HAP-1 (cell line): ENCODE measurements around the gene SH3D21.

Experiments used
- DNase-seq, 2 experiments: peaks; one replicate each; pipeline ENCODE4 v3.0.0-alpha.2; 2016 to 2020; ENCODE audit warnings: low spot score in 2 of 2
- H3K27me3 ChIP-seq: fragments of 250-450 bp; sonication (Bioruptor Pico); 2 replicates; pipeline ENCODE4 v1.5.1; 2020; ENCODE audit warnings: low read depth, mild to moderate bottlenecking, moderate library complexity
- H3K36me3 ChIP-seq: fragments of 250-450 bp; sonication (Bioruptor Pico); replicated peaks from 2 replicates; pipeline ENCODE4 v1.5.1; 2020; ENCODE audit warnings: mild to moderate bottlenecking
- H3K4me1 ChIP-seq: fragments of 250-450 bp; sonication (Bioruptor Pico); 2 replicates; pipeline ENCODE4 v1.5.1; 2020; ENCODE audit warnings: mild to moderate bottlenecking
- H3K4me3 ChIP-seq: fragments of 250-450 bp; sonication (Bioruptor Pico); 2 replicates; pipeline ENCODE4 v1.5.1; 2020; ENCODE audit warnings: mild to moderate bottlenecking, moderate library complexity
- H3K9me3 ChIP-seq: fragments of 250-450 bp; sonication (Bioruptor Pico); 2 replicates; pipeline ENCODE4 v1.5.1; 2020; ENCODE audit warnings: mild to moderate bottlenecking, moderate library complexity
- in situ Hi-C: fragments of 300-500 bp; cut with MboI; formaldehyde crosslinking; loops from 3 replicates; pipeline ENCODE4 v1.14.3; 2020; ENCODE audit warnings: low sequenced_read_pairs, inconsistent platforms, mixed read lengths

SH3D21 gene

DNA sequence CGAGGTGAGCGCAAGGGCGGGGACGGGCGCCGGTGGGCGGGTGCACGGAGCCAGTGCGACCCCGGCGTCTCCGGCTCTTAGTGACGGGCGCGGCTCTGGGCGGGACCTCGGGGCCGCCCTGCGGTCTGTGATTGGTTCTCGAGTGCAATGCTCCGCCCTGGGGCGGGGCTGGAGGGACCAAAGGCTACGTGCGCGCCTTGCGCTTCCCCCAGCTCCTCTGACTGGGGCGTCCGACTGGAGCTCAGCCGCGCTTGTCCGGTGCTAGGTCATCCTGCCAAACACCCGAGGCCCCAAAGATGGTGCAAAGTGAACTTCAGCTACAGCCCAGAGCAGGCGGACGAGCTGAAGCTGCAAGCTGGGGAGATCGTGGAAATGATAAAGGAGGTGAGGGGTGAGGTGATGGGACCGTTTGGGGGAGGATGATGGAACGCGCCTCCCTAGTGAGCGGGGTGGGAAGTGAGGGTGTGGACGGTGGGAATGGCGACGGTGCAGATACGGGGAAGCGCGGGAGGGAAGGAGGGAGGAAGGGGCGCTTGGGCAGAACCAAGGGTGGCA is 811 bp downstream of the SH3D21 start:
- H3K27me3 ChIP-seq: no peaks in the 10 kb centered on the region
- peaks cover 21% of the 10 kb centered on the region for H3K36me3 ChIP-seq
- in situ Hi-C loops: no loop called here
- peak; percentile 91 to 97 for DNase-seq
- H3K4me1 ChIP-seq: peaks cover 10% of the 10 kb centered on the region; the same call in 1 of the 2 replicates
- H3K4me3 ChIP-seq: peak overlapping the region; percentile 51
- H3K9me3 ChIP-seq: no peaks in the 10 kb centered on the region

DNA sequence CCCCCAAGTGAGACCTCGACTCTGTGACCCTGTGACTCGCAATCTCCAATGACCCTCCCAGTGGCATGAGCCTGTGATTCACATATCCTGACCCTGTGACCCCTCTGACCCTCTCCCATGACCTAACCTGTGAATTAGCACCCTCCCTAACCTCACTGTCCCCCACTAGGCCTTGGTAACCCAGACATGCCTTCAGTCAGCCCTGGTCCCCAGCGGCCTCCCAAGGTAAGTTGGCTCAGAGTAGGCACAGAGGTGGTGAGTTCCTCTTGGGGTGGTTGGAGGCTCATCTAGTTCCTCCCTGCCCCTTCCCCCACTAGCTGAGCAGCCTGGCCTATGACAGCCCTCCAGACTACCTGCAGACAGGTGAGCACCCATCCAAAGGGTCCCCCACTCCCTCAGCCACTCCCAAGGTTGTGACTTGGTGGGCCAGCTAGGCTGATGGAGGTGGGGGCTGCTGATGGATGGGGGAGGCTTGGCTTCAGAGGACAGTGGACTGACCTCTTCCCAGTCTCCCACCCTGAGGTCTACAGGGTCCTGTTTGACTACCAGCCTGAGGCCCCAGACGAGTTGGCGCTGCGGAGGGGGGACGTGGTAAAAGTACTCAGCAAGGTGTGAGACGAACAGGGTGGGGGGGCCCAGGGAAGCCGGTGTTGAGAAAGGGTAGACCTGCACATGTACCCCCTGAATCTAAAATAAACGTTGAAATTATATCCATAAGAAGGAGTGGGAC is 1.6 kb downstream of the SH3D21 start:
- no peak for DNase-seq
- H3K36me3 ChIP-seq: peaks cover 13% of the 10 kb centered on the region
- no peaks in the 10 kb centered on the region for H3K27me3 ChIP-seq
- peak overlapping the region; percentile 51 for H3K4me3 ChIP-seq
- in situ Hi-C loops: no loop called here
- peaks cover 10% of the 10 kb centered on the region; the same call in 1 of the 2 replicates for H3K4me1 ChIP-seq
- H3K9me3 ChIP-seq: no peaks in the 10 kb centered on the region

DNA sequence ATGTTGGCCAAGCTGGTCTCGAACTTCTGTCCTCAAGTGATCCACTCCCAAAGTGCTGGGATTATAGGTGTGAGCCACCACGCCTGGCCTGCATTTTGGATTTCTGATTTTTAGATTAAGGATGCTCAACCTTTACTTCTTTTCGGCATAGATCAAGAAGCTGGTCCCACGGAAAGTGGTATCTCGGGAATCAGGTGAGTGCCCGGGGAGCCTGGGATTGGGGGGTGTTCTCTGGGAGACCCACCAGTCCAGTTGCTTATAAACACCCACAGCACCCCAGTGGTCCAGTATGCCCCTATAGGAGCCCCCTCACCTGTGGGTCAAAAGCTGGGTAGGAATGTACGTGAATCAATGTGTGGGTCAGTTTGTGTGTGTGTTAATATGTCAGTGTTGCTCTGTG is 3.2 kb downstream of the SH3D21 start:
- Histone ChIP-seq H3K4me1 (peaks cover 10% of the 10 kb centered on the region; the same call in 1 of the 2 replicates), H3K9me3 (no peaks in the 10 kb centered on the region), H3K27me3 (no peaks in the 10 kb centered on the region), H3K36me3 (peaks cover 2% of the 10 kb centered on the region; the same call in 1 of the 2 replicates), H3K4me3 (no peak overlapping the region)
- DNase-seq: no peak
- in situ Hi-C loops: no loop called here

DNA sequence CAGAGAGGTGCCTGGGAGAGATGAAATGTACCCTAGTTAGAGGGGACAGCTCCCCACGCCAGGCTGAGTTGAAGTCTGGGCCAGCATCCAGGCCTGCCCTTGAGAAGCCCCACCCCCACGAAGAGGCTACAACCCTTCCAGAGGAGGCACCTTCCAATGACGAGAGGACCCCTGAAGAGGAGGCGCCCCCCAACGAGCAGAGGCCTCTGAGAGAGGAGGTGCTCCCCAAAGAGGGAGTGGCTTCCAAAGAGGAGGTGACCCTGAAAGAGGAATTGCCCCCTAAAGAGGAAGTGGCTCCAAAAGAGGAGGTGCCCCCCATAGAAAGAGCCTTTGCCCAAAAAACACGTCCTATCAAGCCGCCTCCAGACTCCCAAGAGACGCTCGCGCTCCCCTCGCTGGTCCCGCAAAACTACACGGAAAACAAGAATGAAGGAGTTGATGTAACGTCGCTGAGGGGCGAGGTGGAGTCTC is 14.2 kb downstream of the SH3D21 start:
- no peak for DNase-seq
- in situ Hi-C loops: no loop called here
- Histone ChIP-seq H3K4me1 (peaks cover 4% of the 10 kb centered on the region; the same call in 1 of the 2 replicates), H3K36me3 (no peaks in the 10 kb centered on the region; the same call in 1 of the 2 replicates), H3K27me3 (no peaks in the 10 kb centered on the region), H3K9me3 (no peaks in the 10 kb centered on the region), H3K4me3 (no peak overlapping the region)

DNA sequence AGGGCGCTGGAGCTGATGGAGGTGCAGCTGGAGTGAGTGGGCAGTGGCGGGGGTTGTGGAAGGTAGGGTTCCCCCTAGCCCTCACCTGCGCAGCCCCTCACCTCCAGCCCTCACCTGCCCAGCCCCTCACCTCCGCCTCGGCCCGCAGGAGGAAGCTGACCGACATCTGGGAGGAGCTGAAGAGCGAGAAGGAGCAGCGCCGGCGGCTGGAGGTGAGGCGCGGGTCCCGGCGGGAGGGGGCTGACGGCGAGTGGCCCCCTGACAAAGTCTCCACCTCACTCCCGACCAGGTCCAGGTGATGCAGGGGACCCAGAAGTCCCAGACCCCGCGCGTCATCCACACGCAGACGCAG is 14.6 kb downstream of the SH3D21 start:
- in situ Hi-C loops: no loop called here

DNA sequence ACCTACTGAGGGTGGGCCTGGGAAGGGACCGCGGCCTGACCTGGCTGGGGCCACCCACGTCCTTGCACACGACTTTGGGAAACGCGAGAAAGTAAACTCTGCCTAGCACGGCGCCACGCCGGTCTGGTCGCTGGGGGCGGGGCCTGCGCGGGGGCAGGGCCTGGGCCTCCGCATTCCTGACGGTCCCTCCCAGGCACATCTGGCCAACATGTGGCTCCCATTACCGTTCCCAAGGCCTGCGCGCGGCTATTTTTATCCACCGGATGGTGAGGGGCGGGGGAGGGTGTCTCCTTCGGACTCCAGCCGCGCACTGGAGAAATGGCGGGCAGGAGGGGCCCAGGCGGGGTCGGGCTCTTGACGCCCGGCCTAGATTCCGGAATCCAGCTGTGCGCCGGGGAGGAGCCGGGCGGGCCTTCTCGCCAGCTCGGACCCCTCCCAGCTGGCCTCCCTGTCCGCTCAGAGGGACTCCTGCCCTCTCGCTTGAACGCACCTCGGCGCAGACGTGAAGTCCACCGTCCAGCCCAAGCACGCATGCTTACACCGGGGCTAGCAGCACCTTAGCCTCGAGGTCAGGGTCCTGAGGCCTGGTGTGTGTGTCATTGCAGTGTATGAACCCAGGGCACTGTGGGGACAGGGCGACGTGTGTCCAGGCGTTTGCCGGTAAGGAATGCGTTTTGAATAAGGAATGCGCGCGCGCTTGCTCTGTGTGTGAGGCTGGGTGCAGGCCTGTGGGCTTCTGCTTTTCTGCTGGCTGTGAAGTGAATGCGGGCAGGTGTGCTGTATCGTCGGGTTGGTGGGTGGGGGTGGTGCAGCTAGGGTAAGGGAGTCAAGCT is 15.2 kb downstream of the SH3D21 start:
- H3K9me3 ChIP-seq: no peaks in the 10 kb centered on the region
- H3K27me3 ChIP-seq: no peaks in the 10 kb centered on the region
- peaks cover 4% of the 10 kb centered on the region; the same call in 1 of the 2 replicates for H3K4me1 ChIP-seq
- DNase-seq: no peak
- in situ Hi-C loops: no loop called here
- H3K4me3 ChIP-seq: no peak overlapping the region
- H3K36me3 ChIP-seq: no peaks in the 10 kb centered on the region; the same call in 1 of the 2 replicates

More for the DNA sequence above, 14.6 kb downstream of the SH3D21 start:
- no peaks in the 10 kb centered on the region; the same call in 1 of the 2 replicates for H3K36me3 ChIP-seq
- no peak for DNase-seq
- H3K4me3 ChIP-seq: no peak overlapping the region
- no peaks in the 10 kb centered on the region for H3K9me3 ChIP-seq
- peaks cover 4% of the 10 kb centered on the region; the same call in 1 of the 2 replicates for H3K4me1 ChIP-seq
- H3K27me3 ChIP-seq: no peaks in the 10 kb centered on the region

DNA sequence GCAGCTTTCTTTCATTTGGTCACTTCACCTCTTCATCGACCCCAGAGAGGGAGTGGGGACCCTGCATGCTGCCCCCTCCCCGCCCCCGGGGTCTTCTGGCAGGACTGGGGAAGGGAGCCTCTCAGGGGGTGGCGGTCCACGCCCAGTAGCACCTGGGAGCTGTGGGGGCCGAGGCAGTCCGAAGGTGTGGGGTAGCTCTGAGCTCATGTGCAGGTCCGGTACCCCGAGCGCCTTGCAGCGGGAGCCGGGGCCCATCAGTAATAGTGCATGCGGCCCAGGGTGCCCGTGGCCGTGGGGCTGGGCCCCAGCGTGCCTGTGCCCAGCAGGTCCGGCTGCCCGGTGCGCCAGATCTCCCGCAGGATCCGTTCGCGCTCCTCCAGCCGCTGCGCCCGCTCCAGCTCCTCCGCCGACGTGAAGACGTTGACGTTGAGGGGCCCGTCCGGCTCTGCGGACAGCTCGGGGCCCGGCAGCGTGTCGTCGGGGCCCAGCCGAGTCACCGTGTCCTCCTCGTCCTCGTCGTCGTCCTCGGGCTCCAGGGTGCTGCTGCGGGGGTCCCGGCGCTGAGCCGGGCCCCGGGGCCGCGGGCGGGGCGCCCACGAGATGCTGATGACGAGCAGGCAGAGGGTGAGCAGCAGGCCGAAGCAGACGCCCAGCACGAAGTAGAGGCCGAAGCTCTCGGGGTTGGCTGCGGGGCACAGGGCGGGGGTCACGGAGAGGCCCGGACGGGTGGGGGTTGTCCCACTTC is 16.0 kb downstream of the SH3D21 start:
- H3K4me3 ChIP-seq: no peak overlapping the region
- no peak for DNase-seq
- peaks cover 4% of the 10 kb centered on the region; the same call in 1 of the 2 replicates for H3K4me1 ChIP-seq
- no peaks in the 10 kb centered on the region for H3K27me3 ChIP-seq
- no peaks in the 10 kb centered on the region for H3K9me3 ChIP-seq
- no peaks in the 10 kb centered on the region; the same call in 1 of the 2 replicates for H3K36me3 ChIP-seq
- in situ Hi-C loops: no loop called here

DNA sequence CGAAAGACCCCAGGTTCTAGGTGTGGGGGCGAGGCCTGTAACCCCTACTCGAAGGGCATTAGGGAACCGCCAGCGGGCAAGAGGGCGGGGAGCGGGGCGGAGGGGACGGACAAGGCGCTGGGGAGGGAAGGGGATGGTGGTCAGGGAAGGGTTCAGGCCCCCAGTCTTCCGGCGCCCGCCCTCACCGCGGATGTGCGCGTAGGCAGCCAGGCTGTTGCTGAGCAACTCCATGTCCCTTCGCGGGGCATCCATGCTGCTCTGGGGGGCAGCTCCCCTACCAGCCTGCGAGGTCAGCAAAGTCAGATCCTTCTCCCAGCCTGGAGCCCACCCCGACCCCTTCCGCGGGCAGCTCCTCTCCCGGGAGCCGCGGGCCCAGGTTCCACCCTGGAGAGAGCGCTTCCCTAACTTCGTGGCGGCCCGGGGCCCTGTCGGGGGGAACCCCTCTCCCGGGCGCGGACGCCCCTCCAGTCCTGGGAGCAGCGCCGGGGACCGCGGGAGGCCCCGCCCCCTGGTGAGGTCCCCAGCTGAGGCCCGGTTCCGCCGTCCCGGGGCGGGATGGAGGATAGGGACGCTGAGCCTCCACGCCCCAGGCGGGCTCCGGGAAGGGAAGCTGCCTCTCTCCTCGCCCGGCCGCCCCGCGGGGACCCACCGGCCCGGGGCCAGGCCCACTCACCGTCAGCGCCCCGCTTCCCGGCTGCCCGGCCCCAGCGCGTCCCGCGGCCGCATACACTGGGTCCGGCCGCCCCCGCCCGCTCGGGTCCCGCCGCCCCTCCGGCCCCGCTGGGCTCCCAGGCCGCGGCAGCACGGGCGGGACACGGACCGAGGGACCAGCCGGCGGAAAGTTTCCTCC is 16.8 kb downstream of the SH3D21 start:
- Histone ChIP-seq H3K4me3 (peak overlapping the region; percentile 47), H3K27me3 (no peaks in the 10 kb centered on the region), H3K9me3 (no peaks in the 10 kb centered on the region), H3K4me1 (peaks cover 4% of the 10 kb centered on the region; the same call in 1 of the 2 replicates), H3K36me3 (no peaks in the 10 kb centered on the region; the same call in 1 of the 2 replicates)
- in situ Hi-C loops: no loop called here
- DNase-seq: peak in 1 of 2 experiments; percentile 48

DNA sequence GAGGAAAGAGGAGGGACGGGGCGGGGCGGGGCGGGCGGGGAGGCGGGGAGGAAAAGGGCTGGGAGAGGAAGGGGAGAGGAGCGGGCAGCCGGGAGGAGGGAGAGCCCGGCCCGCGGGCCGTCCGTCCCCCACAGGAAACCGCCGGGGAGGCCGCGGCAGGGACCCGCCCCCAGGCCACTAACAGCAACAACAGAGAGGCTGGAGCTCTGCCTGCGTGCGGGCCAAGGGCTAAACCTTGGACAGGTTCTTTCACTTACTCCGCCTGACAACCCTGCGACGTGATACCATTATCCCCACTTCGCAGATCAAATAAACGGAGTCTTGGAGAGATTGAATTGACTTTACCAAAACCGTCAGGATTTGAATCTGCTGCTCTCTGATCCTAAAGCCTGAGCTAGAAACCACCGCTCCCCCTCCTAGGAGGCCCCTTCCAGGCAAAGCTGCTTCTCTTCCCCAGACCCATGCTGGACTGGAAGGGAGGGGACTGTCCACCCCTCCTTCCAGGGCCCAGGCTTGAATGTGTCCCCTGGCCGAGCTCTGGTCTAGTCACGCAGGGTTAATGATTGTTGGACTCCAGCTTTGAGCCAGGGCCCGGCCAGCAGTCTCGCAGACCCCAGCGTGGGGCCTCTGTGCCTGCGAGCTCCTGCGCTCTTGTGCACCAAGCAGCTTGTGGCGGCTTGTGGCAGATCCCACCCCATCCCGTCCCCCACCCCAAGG is 17.6 kb downstream of the SH3D21 start, which contains the start of gene EVA1B:
EVA1B (minus strand) TSS at position 10 of the 717 bp plus-strand sequence. CDS start 608 bp downstream, outside the sequence.
- Histone ChIP-seq H3K4me3 (peak within 1 kb of the TSS; percentile 47), H3K36me3 (no peaks in the 10 kb centered on the region; the same call in 1 of the 2 replicates), H3K4me1 (peaks cover 7% of the 10 kb centered on the region; the same call in 1 of the 2 replicates), H3K27me3 (no peaks in the 10 kb centered on the region), H3K9me3 (no peaks in the 10 kb centered on the region)
- in situ Hi-C loops: no loop called here
- DNase-seq: peak; percentile 74 to 86

DNA sequence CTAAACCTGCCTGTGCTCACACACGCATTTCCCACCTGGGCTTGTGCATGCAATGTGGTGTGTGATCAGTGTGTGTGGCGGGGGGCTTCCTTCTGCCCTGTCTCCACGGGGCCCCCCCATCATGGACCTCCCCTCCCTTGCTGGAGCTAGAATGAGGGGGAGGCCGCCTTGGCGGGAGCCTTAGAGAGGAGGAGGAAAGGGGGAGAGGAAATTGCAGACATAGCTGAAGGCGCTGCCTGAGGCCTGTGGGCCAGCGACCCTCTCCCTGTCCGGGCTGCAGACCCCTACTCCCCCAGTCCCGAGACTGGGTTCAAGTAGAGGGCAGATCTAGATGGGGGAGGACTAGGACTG is 18.2 kb downstream of the SH3D21 start:
- no peaks in the 10 kb centered on the region for H3K27me3 ChIP-seq
- in situ Hi-C loops: no loop called here
- H3K4me3 ChIP-seq: no peak overlapping the region
- no peak for DNase-seq
- H3K36me3 ChIP-seq: no peaks in the 10 kb centered on the region; the same call in 1 of the 2 replicates
- H3K4me1 ChIP-seq: peaks cover 12% of the 10 kb centered on the region
- no peaks in the 10 kb centered on the region for H3K9me3 ChIP-seq

DNA sequence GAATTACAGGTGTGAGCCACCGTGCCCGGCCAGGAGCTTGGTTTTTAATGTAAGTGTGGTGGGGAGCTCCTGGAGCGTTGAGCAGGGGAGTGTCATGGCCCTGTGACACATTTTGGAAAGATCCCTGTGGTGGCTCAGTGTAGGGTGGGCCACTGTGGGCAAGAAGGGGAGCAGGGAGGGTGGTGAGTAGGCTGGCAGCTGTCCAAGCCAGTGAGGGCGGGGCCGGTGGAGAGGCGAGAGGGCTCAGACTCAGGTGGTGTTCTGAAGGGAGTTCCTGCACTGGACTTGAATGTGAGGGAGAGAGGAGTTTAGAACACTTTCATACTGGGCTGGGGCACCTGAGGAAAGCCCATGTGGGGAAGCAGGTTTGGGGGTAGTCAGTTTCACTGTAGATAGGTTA is 20.3 kb downstream of the SH3D21 start:
- in situ Hi-C loops: no loop called here
- H3K4me1 ChIP-seq: peaks cover 13% of the 10 kb centered on the region
- H3K27me3 ChIP-seq: no peaks in the 10 kb centered on the region

More for the DNA sequence above, 20.3 kb downstream of the SH3D21 start:
- H3K9me3 ChIP-seq: no peaks in the 10 kb centered on the region
- no peaks in the 10 kb centered on the region; the same call in 1 of the 2 replicates for H3K36me3 ChIP-seq
- no peak overlapping the region for H3K4me3 ChIP-seq
- peak in 1 of 2 experiments; percentile 28 for DNase-seq
